Stimulated activated CD4-positive, alpha-beta T cell treated with anti-CD3 and anti-CD28 coated beads, Interleukin-1b, Interleukin-23, amount 100 ng/mL, for 24 hours (primary cell): ENCODE data around the gene MUSK.

Experiments used
- DNase-seq, 4 experiments: peaks; one replicate each; pipeline ENCODE4 v3.0.0-alpha.2; 2020; ENCODE audit warnings: low read depth in 4 of 4, low spot score in 1 of 4

Gene MUSK

DNA sequence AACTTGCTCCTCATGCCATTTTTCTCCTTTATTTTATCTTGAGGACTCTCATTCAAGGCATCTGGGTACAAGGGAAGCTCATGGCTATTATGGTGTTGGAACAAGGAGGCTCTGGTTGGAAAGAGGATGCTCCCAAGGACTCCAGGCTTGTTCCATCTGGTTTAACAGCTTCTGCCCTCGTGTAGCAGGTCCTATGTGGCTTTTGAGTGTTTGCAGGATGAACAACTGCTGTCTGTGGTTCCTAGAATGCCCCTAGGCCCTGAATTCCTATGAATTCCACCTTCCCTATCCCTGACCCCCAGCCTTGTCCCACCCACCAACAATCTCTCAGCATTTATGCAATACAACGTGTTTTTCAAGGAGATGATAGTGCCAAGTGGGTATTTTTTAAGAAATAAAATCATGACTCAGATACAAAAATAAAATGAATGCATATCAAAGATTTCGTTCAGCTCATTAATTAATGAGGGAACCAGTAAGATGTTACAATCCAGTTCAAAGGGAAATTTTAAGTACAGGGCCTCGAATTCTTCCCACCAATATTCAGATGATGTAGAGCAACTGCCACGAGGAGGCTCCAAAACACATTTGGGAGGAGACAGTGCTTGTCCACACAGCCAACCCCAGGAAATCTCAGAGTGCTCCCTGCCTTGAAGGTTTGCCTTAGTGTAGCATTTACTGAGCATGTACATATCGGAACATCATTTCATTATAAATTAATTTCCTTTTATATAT is 182.0 kb downstream of the MUSK start:
- DNase-seq: no peak
